Fibroblast of lung (primary cell): ENCODE data around the gene COTL1. TPM values are rescaled to one million over a fixed set of nuclear protein-coding genes. Genes with fewer than 3 reads are reported as not detected.

Experiments
- DNase-seq, 2 donors: peaks; one replicate each; pipeline versions ENCODE4 v3.0.0 to v3.0.0-alpha.2; 2010; ENCODE audit warnings: low read depth in 2 of 2
- H2AFZ ChIP-seq: 2 replicates; pipeline ENCODE4 v1.5.1; 2012; ENCODE audit warnings: low read length, control low read depth, inconsistent platforms
- H3K27ac ChIP-seq: 2 replicates; pipeline ENCODE4 v1.5.1; 2011; ENCODE audit warnings: low read length, control low read depth; ENCODE audit not compliant: insufficient read depth
- H3K27me3 ChIP-seq: 2 replicates; pipeline ENCODE4 v1.5.1; 2011; ENCODE audit warnings: mild to moderate bottlenecking, low read length; ENCODE audit not compliant: control insufficient read depth, insufficient read depth
- H3K36me3 ChIP-seq: 2 replicates; pipeline ENCODE4 v1.5.1; 2011; ENCODE audit warnings: low read length; ENCODE audit not compliant: control insufficient read depth, insufficient read depth
- H3K4me1 ChIP-seq: 2 replicates; pipeline ENCODE4 v1.5.1; 2011; ENCODE audit warnings: low read length; ENCODE audit not compliant: control insufficient read depth, insufficient read depth; ENCODE audit errors: extremely low read depth
- H3K4me2 ChIP-seq: 2 replicates; pipeline ENCODE4 v1.5.1; 2011; ENCODE audit warnings: low read length, control low read depth; ENCODE audit not compliant: insufficient read depth; ENCODE audit errors: extremely low read depth
- H3K4me3 ChIP-seq, 4 experiments: fragments of 200-600 bp in 1 of 4; sonication (generic) in 1 of 4; replicated peaks in 1 of 4; 2 replicates each; pipeline ENCODE4 v1.5.1; 2011 to 2016; ENCODE audit warnings: low read length in 4 of 4, low read depth in 3 of 4, mild to moderate bottlenecking in 3 of 4, control low read depth in 2 of 4, inconsistent platforms in 1 of 4, mixed read lengths in 1 of 4; ENCODE audit not compliant: insufficient read depth in 1 of 4; ENCODE audit errors: control extremely low read depth in 1 of 4
- H3K79me2 ChIP-seq: 2 replicates; pipeline ENCODE4 v1.5.1; 2012; ENCODE audit warnings: mild to moderate bottlenecking, low read length, inconsistent platforms; ENCODE audit not compliant: control insufficient read depth, insufficient read depth
- H3K9ac ChIP-seq: 2 replicates; pipeline ENCODE4 v1.5.1; 2011; ENCODE audit warnings: mild to moderate bottlenecking, low read length, control low read depth; ENCODE audit not compliant: insufficient read depth
- H3K9me3 ChIP-seq: 2 replicates; pipeline ENCODE4 v1.5.1; 2012; ENCODE audit warnings: low read depth, low read length; ENCODE audit not compliant: control insufficient read depth, insufficient read depth
- H4K20me1 ChIP-seq: 2 replicates; pipeline ENCODE4 v1.5.1; 2011; ENCODE audit warnings: low read length; ENCODE audit not compliant: control insufficient read depth, insufficient read depth; ENCODE audit errors: extremely low read depth
- CTCF ChIP-seq, 2 donors: IDR thresholded peaks in 1 of 2; conservative IDR thresholded peaks in 1 of 2; 1 replicate in 1 of 2; 2 replicates in 1 of 2; pipeline ENCODE4 v1.5.1; 2011 to 2012; ENCODE audit warnings: low read length in 2 of 2, control low read depth in 1 of 2, inconsistent platforms in 1 of 2, low read depth in 1 of 2, mild to moderate bottlenecking in 1 of 2
- EZH2 ChIP-seq: IDR thresholded peaks from 2 replicates; pipeline ENCODE4 v1.5.1; 2012; ENCODE audit warnings: low read length, control low read depth, mild to moderate bottlenecking; ENCODE audit errors: missing control alignments
- polyA plus RNA-seq, 2 donors: library from polyadenylated mRNA; depleted of rRNA in 1 of 2; stranded (reverse) in 1 of 2; unstranded in 1 of 2; fragments of >200 nt; gene quantifications; 2 replicates each; pipeline ENCODE4 v1.2.1, GENCODE V29; 2011 to 2012; ENCODE audit warnings: missing spikeins in 1 of 2
- total RNA-seq: library from RNA; depleted of rRNA; stranded (reverse); fragments of >200 nt; gene quantifications from 2 replicates; pipeline ENCODE4 v1.2.1, GENCODE V29; 2014

Gene COTL1
- total and polyA plus RNA-seq, 2 donors (not counting 1 experiment from before 2014, with no cell fraction given): 103 to 192 TPM

GRCh38 chr16:84595052-84595481, 22.8 kb downstream of the COTL1 start:
- DNase-seq: peak in 1 of 2 donors; percentile 52

DNA sequence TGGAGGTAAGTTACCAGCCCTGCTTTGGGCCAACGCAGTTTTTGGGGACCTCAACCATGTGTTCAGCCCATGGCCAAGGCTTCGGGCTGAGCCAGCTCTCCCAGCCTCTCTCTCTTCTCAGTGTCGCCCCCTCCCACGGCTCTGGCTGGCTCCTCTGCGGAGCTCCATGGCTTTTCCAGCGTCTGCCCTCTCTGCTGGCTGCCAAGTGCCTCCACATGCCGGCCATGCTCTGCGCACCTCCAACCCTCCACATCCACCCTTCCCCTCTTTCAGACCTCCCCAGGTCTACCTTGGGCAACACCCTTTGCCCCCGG, 23.2 kb downstream of the COTL1 start:
- Histone ChIP-seq H3K4me1 (peaks cover 17% of the 10 kb centered on the region), H3K27ac (no peak overlapping the region), H4K20me1 (no peaks in the 10 kb centered on the region), H2AFZ (no peak overlapping the region), H3K4me3 (no peak overlapping the region), H3K4me2 (no peak overlapping the region), H3K27me3 (no peaks in the 10 kb centered on the region), H3K9me3 (no peaks in the 10 kb centered on the region), H3K9ac (no peak overlapping the region), H3K36me3 (peaks cover 3% of the 10 kb centered on the region), H3K79me2 (peaks cover 83% of the 10 kb centered on the region)
- TF ChIP-seq CTCF (conservative IDR thresholded peaks at IDR 0.05 in 1 of 2, IDR thresholded peaks at IDR 0.05 in 1 of 2; ENCODE audit: low read depth in 1 of 2, low read length in 2 of 2) (no peak), EZH2 (no peak)
- no peak for DNase-seq

More at GRCh38 chr16:84595052-84595481, 22.8 kb downstream of the COTL1 start:
- H3K9me3 ChIP-seq: no peaks in the 10 kb centered on the region
- no peak overlapping the region for H3K4me3 ChIP-seq
- H3K27ac ChIP-seq: no peak overlapping the region
- H3K27me3 ChIP-seq: no peaks in the 10 kb centered on the region
- peaks cover 3% of the 10 kb centered on the region for H3K36me3 ChIP-seq
- TF ChIP-seq CTCF (conservative IDR thresholded peaks at IDR 0.05 in 1 of 2, IDR thresholded peaks at IDR 0.05 in 1 of 2; ENCODE audit: low read depth in 1 of 2, low read length in 2 of 2): no peak
- TF ChIP-seq EZH2: no peak
- no peak overlapping the region for H3K4me2 ChIP-seq
- peaks cover 80% of the 10 kb centered on the region for H3K79me2 ChIP-seq
- no peak overlapping the region for H3K9ac ChIP-seq
- H3K4me1 ChIP-seq: peaks cover 20% of the 10 kb centered on the region
- H4K20me1 ChIP-seq: no peaks in the 10 kb centered on the region
- no peak overlapping the region for H2AFZ ChIP-seq

DNA sequence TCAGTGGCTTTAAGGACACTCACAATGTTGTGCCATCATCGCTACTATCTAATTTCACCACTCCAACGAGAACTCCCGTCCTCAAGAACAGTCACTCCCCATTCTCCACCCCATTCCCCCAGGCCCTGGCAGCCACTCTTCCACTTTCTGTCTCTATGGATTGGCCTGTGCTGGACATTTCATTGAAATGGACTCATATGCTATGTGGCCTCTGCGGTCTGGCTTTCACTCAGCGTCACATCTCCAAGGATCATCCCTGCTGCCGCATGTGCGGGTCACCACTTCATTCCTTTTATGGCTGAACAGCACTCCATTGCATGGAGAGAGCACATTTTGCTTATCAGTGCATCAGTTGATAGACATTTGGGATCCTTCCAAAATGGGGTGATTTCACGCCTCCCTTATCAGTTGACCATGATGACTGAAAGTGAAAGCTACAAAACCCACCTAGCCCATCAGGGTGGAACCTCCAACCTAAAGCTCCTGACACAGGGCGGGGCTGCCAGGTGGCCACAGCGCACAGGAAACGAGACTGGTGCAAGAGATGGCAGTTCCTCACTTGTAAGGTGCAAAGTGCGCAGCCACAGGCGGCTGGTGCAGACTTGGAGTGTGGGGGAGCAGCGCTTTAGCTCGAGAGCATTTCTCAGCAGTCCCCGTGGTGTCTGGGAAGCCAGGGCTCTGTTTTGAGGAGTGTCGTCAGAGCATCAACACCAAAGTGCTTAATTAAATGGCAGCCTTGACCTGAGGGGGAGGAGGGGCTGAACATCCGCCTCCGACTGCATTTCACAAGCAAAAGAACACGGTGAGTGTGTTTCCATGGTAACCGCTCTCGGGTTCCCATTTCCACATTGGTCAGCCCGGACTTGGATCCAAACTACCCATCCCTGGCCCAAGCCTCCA, 23.8 kb downstream of the COTL1 start:
- no peak overlapping the region for H3K4me2 ChIP-seq
- H3K36me3 ChIP-seq: peaks cover 5% of the 10 kb centered on the region
- no peak overlapping the region for H2AFZ ChIP-seq
- peaks cover 13% of the 10 kb centered on the region for H3K4me1 ChIP-seq
- H3K9me3 ChIP-seq: no peaks in the 10 kb centered on the region
- H3K27ac ChIP-seq: no peak overlapping the region
- H4K20me1 ChIP-seq: no peaks in the 10 kb centered on the region
- H3K27me3 ChIP-seq: no peaks in the 10 kb centered on the region
- DNase-seq: peak; percentile 37 to 50
- no peak overlapping the region for H3K9ac ChIP-seq
- peaks cover 81% of the 10 kb centered on the region for H3K79me2 ChIP-seq
- TF ChIP-seq EZH2 (no peak), CTCF (conservative IDR thresholded peaks at IDR 0.05 in 1 of 2, IDR thresholded peaks at IDR 0.05 in 1 of 2; ENCODE audit: low read depth in 1 of 2, low read length in 2 of 2) (no peak)
- no peak overlapping the region for H3K4me3 ChIP-seq
